Caki2 (cell line): ENCODE measurements around the gene TNFRSF6B. TPM values are rescaled to one million over a fixed set of nuclear protein-coding genes. Genes with fewer than 3 reads are reported as not detected.
"Not testable (repeated sequence)": the region's sequence is repeated elsewhere in the genome, so short reads cannot be mapped to it uniquely, and the experiment has no call there.

Experiments
- DNase-seq: peaks from one replicate; pipeline ENCODE4 v3.0.0-alpha.2; 2015; ENCODE audit warnings: low read depth
- in situ Hi-C: cut with HindIII; loops from 2 replicates; pipeline ENCODE4 v1.10.0; 2016; ENCODE audit warnings: low sequenced_read_pairs, low pct_unique_long_range_greater_than_20kb, mixed read lengths
- total RNA-seq: library from RNA; depleted of rRNA; stranded (reverse); fragments of >200 nt; shearing (Covaris generic); gene quantifications from 2 replicates; pipeline ENCODE4 v1.2.3, GENCODE V29; 2014; ENCODE audit warnings: low replicate concordance

Gene TNFRSF6B
- total RNA-seq, 1 experiment from 2014 or later, result not detected

DNA sequence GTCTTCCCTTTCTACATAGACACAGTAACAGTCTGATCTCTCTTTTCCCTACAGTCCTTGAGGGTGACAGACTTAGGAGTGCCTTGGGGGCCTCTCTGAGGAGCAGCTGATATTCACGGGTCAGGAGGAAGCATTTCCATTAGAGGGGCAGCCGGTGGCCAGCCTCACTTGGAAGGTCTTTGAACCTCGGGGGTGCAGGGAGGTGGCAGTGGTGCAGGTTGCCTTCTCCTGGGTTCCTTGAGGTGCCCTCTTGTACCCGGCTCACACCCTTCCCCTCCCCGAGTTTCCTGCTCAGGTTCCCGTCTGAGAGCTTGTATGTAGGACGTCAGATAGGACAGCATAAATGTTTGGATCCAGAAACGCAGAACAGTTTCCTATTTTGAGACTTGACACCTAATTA lies 35.8 kb upstream of the TNFRSF6B start:
- in situ Hi-C loops, result no loop called here

DNA sequence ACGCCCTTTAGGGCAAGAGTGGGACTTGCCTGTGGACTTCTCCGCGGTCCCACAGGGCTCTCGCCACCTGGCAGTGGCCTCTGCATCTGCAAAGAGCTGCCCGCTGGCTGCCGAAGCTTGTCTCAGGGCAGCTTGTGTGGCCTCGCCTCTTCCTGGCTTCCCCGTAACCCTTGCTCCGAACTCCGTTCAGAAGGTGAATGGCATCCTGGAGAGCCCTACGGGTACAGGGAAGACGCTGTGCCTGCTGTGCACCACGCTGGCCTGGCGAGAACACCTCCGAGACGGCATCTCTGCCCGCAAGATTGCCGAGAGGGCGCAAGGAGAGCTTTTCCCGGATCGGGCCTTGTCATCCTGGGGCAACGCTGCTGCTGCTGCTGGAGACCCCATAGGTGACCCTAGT lies 35.3 kb upstream of the TNFRSF6B start:
- no peak for DNase-seq
- in situ Hi-C loops, result no loop called here

More for the DNA sequence above, 35.8 kb upstream of the TNFRSF6B start:
- DNase-seq, result no peak

DNA sequence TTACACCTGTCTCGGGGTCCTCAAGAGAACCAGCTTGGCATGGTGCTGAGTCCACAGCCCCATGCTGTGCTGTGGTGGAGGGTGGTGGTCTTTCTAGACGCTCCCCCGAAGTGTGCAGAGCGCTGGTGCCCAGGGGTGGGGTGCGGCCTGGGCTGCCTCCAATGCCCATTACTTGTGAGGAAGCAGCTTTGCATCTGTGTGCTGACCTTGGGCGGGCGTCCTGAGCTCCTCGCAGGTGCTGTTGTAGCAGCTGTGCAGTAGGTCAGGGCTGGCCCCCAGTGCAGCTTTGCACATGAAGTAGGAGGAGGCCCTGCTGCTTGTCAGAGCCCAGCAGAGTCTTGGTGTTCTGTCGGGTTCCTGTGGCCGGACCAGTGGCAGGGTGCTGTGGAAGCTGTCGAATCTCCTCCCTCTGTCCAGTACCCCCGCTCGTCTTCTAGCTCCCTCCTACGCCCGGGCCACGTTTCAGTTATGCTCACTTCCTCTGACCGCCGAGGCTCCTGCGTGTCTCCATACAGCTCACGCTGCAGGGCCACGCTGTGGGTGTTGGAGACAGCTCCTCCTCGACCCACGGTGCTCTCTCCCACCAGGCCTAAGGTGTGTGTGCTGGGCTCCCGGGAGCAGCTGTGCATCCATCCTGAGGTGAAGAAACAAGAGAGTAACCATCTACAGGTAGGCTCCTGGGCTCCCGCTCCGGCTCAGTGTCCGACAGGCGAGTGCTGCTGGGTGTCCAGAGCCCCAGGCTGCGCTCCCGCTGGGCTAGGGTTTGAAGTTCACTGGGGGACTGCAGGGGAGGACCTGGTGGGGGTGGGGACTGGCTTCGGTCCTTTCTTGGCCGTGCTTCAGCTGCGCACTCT lies 34.3 kb upstream of the TNFRSF6B start:
- in situ Hi-C loops, result no loop called here

DNA sequence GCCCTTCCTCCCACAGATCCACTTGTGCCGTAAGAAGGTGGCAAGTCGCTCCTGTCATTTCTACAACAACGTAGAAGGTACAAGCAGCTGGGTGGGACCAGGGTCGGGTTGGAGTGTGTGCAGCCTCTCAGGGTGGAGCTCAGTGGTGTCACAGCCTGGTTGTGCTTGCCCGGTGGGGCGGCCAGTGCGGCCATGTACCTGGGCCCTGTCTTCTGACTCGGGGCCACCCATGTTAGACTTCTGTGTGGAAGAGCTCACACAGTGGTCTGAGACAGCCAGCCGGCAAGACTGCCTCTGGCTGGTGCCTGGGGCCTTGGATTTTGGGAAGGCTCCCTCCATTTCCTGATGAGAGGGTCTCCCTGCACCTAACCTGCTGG lies 33.7 kb upstream of the TNFRSF6B start:
- in situ Hi-C loops, result no loop called here
- DNase-seq, result no peak

More for the DNA sequence above, 34.3 kb upstream of the TNFRSF6B start:
- DNase-seq, result no peak

DNA sequence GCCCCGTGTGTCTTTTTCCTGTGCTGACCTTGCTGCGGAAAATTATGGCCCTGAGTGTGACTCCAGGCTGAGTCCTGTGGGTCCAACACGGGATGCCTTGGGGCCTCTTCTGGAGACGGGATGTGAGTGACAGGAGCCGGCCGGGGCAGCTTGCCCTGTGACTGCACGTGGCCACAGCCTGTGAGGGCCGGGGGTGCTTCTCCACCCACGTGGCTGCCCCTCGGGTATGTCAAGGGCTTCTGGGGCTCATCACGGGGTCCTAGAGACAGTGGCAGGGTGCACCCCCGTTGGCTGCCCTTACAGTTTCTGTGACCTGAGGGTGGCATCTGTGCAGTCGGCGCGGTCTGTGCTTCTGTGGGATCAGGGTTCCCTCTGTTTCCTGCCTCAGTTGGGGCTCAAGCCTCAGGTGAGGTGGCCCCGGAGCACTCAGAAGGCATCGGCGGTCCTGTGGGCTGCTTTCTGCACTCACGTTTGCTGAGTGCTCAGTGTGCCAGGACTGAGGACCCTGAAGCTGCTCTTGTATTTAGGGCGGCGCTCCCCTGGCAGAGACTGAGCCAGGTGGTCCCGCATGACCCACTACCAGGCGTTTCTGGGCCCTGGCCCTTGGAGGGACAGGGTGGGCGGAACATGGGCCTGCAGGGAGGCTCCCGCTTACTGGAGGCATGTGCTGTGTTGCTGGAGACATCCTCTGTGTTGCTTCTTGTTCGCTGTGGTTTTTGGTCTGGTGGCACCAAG lies 33.0 kb upstream of the TNFRSF6B start:
- in situ Hi-C loops, result no loop called here
- DNase-seq, result no peak

DNA sequence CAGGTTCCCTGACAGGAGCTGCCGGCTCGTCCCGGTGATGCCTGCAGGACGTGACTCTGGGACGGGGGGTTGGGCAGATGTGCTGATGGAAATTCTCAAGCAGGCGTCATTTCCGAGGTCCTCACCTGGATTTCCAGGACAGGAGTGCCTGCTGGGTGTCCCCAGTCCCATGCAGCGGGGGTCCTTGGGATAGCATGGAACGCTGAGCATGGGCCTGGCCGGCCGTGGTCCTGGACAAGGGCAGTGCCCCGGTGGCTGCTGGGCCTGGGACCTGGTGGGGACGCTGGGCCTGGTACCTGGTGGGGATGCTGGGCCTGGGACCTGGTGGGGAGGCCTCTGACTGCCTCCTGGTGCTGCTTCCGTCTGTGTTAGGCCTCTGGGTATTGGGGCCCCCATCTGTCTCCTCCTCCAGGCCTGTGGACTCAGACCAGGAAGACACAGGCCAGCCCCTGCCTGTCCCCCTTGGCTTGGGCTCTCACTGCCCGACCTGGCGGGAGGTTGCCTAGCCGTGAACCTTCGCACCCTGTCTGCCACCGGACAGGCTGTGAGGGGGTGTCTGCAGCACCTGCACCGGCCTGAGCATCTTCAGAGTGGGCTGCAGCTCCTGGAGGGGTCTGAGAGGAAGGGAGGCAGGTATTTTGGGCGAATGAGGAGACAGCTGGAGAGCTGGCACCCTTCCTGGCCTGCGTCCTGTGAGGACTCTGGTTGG lies 32.2 kb upstream of the TNFRSF6B start:
- in situ Hi-C loops, result no loop called here
- DNase-seq, result no peak

DNA sequence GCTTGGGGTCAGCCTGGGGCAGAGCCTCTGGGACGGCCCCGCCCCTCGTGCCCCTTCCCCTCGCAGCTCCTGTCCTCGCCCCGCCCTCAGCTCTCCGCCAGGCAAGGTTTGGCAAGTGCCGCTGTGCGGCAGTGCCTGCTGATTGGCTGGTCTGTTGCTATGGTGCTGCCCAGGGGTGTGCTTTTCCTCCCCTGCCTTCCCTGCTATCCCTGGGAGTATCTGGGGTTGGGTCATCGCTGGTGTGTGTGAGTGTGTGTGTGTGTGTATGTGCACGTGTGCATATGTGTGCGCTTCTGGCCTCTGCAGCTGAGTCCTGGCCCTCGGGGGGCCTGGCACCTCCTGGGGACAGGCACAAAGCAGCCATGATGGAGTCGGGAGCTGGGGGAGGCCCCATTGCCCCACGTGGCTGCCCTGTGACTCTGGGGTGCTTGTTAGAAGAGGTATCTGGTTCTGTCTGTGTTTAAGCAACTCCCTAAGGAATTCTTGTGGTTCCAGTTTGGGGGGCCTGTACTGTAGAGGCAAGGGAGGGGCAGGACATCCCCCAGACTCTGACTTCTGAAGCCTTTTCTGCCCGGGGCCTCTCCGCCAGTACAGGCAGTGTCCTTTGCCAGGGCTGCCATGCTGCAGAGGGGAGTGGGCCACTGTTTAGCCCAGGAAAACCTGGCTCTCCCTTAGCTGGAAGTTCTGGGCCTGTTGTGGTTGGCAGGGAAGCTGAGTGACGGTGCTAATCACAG lies 31.4 kb upstream of the TNFRSF6B start:
- no peak for DNase-seq
- in situ Hi-C loops, result no loop called here

DNA sequence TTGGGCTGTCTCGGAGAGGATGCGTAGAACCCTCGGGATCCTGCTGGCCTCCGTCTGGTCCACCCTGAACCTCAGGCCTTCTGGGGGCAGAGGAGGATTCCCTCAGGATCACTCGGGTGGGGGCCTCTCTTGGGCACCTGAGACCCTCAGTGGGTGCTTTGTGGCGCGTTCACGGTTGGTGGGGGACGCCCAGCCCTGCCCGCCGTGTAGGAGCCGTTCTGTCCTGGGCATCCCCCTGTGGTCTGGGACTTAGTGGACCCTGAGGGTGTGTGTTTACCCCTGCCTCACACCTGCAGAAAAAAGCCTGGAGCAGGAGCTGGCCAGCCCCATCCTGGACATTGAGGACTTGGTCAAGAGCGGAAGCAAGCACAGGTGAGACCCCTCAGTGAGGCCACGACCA lies 30.7 kb upstream of the TNFRSF6B start:
- in situ Hi-C loops, result no loop called here

DNA sequence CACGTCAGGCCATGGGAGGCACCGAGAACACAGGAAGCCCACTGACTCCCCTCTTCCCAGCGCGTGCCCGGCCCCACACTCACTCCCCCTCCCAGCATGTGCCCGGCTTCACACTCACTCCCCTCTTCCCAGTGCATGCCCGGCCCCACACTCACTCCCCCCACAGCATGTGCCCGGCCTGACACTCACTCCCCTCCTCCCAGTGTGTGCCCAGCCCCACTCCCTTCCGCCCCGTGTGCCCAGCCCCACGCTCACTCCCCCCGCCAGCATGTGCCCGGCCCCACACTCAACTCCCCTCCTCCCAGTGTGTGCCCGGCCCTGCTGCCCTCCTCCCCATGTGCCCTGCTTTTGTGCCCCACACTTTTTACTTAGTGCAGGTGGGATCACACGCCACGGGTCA lies 28.6 kb upstream of the TNFRSF6B start:
- no peak for DNase-seq
- in situ Hi-C loops, result no loop called here

More for the DNA sequence above, 30.7 kb upstream of the TNFRSF6B start:
- DNase-seq, result no peak

DNA sequence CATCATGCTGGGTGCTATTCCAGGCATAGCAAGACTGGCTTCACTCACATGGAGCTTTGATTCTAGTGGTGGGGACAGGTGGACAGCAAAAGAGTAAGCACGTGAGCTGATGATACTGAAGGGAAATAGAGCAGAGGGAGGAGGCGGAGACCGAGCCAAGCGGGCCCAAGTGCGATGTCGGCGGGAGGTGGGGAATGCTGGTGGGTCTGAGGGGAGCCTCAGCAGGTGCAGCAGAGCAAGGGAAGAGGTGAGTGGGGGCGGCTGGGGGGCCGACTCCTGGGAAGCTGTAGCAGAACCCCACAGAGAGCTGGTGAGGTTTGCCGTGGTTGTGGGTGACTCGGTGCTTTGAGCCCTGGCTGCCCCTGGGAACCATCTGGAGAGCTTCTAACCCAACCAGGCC lies 28.1 kb upstream of the TNFRSF6B start:
- in situ Hi-C loops, result no loop called here
- no peak for DNase-seq

DNA sequence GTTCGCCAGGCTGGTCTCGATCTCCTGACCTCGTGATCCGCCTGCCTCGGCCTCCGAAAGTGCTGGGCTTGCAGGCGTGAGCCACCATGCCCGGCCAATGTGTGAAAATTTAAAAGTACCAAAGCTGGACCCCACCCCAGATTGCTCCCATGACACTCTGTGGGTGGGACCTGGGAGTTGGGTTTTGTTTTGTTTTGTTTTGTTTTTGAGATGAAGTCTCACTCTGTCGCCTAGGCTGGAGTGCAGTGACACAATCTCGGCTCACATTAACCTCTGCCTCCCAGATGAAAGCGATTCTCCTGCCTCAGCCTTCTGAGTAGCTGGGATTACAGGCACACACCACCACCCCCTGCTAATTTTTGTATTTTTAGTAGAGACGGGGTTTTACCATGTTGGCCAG lies 24.8 kb upstream of the TNFRSF6B start:
- DNase-seq, in situ Hi-C loops: not testable (repeated sequence)

DNA sequence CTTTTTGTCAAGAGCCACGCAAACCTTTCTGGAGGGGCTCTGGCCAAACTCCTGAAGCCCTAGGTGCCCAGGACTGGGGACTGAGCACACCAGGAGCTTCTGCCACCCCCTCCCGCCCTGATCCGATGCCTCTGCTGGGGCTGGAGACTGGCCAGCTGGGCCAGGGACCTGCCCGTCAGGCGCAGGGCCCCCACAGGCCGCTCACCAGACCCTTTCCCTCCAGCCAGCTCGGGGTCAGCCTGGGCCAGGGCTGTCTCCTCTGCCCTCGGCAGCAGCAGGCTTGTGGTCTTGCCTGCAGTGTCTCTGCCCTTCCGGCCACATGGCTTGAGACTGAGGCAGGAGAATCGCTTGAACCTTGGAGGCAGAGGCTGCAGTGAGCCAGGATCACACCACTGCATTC lies 23.8 kb upstream of the TNFRSF6B start:
- in situ Hi-C loops, result no loop called here
- DNase-seq, result no peak

DNA sequence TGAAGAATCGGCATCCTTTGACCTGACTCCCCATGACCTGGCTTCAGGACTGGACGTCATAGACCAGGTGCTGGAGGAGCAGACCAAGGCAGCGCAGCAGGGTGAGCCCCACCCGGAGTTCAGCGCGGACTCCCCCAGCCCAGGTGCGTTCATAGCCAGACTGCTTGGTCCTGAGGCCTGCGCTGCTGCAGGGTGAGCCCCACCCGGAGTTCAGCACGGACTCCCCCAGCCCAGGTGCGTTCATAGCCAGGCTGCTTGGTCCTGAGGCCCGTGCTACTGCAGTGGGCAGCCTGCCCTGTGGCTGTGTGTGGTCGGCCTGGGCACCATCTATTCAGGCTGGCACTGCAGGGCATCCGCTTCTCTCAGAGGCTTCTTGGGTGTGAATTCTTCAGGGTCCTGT lies 22.5 kb upstream of the TNFRSF6B start:
- in situ Hi-C loops, result no loop called here
- no peak for DNase-seq

DNA sequence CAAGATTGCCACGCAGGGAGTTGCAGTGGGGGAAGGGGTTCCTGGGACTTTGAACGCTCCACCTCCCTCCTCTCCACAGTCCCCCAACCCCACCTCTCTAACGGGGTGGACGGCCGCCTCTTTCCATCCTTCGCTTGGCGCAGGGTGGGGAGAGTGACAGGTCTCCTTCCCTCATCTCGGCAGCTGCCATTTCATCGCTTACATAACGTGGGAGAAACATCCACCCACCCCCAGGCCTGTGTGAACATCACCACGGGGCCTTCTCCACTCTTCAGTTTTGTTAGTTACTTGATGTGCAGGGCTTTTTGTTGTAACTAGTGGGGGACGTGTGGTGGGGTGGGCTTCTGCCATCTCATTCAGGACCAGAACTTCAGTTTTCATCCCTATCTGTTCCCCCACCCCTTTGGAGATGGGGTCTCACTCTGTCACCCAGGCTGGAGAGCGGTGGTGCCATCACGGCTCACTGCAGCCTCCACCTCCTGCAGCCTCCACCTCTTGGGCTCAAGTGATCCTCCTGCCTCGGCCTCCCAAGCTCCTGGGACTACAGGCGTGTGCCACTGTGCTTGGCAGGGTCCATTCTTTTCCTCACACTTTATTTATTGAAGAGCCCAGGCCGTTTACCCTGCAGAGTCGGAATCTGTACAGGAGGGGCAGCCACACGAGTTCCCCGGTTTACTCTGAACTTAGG lies 20.6 kb upstream of the TNFRSF6B start:
- DNase-seq, result no peak
- in situ Hi-C loops, result no loop called here

DNA sequence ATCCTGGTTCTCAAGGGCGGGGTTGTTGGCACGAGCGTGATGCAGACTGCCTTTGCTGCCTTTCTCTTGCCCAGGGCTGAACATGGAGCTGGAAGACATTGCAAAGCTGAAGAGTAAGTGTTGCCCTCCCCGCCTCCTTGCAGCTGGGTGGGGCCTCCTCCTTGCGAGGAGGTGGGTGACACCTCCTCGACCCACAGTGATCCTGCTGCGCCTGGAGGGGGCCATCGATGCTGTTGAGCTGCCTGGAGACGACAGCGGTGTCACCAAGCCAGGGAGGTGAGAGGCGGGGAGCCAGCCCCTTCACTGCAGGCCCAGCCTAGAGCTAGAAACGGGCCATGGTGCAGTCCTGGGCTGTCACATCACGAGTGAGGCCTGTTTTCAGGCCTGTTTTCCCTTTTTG lies 18.4 kb upstream of the TNFRSF6B start:
- DNase-seq, result no peak
- in situ Hi-C loops, result no loop called here

DNA sequence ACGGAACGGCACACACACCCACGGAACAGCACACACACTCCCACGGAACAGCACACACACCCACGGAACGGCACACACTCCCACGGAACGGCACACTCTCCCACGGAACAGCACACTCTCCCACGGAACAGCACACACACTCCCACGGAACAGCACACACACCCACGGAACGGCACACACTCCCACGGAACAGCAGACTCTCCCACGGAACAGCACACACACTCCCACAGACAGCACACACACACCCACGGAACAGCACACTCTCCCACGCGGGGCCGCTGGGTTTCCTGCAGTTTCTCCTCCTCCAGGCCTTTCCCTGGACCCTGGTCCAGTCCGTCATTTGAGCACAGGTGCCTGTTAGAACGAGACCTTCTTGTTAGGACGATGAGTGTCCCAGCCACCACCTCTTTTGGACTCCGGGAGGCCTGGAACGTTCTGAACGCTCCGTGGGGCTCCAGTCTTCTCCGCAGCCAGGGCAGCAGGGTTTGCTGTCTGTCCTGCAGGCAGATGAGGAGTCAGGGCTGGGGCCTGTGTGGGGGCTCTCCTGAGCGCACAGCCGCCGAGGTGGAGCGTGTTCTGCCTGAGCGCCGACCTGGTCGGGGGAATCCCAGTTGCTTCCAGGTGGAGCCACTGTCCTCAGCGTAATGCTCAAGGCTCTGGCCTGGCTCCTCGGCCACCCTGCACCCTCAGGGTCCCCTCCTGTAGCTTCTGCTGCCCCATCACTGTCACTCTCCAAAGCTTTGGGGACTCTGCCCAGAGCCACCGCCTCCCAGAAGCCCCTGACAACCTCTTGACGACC lies 17.6 kb upstream of the TNFRSF6B start:
- in situ Hi-C loops, result no loop called here
- DNase-seq, result no peak

DNA sequence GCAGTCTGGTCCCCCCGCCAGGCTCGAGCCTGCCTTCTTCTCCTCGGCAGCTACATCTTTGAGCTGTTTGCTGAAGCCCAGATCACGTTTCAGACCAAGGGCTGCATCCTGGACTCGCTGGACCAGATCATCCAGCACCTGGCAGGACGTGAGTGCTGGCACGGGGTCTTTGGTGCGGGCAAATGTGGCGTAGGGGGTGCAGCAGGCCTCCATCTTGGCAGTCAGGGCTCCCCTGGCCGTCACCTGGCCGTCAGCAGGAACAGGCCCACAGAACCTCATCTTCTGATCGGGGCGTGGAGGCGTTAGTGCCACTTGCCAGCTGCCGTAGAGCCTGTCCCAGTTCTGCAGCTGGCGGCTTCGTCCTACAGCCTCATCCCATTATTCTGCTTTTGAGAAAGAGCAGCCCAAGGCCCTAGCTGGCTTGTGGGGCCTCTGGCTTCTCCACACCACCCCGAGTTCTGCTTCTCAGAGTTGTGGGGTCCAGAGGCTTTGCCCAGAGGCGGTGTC lies 16.6 kb upstream of the TNFRSF6B start:
- no peak for DNase-seq
- in situ Hi-C loops, result no loop called here
